ENCODE results near the gene PRR18. TPM values are rescaled to one million over a fixed set of nuclear protein-coding genes. Genes with fewer than 3 reads are reported as not detected.
A peak's percentile ranks its signal among the peaks of the same experiment; 100 is the strongest.

Gene PRR18
- total RNA-seq, 2 experiments from 2014 or later = not detected

DNA sequence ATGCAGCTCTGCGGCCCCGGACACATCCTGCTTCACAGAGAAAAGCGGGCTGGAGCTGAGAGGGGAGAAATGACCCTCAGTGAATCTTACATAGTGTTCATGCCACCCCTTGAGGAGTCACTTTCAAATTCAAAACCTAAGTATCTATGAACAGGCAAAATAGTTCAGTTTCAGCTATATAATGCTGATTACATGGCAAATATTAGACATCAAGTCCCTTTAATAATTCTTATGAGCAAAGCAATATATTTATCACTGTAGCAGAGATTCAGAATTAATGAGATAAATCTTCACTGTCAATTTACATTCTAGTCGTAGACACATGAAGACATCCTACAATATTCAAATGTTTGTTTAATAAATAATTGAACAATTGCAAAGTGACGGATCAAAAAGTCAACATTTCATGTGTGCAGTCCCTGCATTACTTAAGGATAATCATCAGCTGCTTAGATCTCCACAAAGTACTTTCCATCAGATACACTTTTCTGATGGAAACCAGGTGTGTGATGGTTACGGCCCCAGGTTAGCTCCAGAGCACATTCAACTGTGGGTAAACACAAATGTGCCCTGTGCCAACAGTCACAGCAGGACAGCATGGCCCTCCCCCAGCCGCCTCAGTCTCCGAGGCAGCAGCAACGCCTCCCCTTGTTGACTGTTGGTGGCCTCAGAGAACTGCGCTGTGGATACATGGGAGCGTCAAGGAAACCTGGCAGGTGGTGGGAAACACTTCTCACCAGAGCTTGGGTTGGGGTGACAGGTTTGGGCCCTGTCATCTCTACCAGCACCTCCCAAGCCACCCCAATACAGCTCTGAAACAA lies 787 bp upstream of the PRR18 start:
- H3K36me3 Mint-ChIP-seq = no peaks in the 10 kb centered on the region
- POLR2A ChIA-PET = interaction anchor here (1.6 to 1.8 kb wide), 2 partner anchors 12 to 72 kb away, joined by 3 to 7 read pairs; no protein-coding TSS in a partner anchor
- H3K27me3 Mint-ChIP-seq = peaks cover 51% of the 10 kb centered on the region
- H3K9me3 Mint-ChIP-seq = no peaks in the 10 kb centered on the region
- DNase-seq (no peak), ATAC-seq (ENCODE audit: low read depth) (no peak)
- H3K4me1 Mint-ChIP-seq = no peaks in the 10 kb centered on the region
- no peak overlapping the region for H3K4me3 Mint-ChIP-seq
- H3K27ac Mint-ChIP-seq = no peak overlapping the region

- no peak for DNase-seq
These were observed 835 bp downstream of the PRR18 start for GRCh38 chr6:166307082-166308032.

DNA sequence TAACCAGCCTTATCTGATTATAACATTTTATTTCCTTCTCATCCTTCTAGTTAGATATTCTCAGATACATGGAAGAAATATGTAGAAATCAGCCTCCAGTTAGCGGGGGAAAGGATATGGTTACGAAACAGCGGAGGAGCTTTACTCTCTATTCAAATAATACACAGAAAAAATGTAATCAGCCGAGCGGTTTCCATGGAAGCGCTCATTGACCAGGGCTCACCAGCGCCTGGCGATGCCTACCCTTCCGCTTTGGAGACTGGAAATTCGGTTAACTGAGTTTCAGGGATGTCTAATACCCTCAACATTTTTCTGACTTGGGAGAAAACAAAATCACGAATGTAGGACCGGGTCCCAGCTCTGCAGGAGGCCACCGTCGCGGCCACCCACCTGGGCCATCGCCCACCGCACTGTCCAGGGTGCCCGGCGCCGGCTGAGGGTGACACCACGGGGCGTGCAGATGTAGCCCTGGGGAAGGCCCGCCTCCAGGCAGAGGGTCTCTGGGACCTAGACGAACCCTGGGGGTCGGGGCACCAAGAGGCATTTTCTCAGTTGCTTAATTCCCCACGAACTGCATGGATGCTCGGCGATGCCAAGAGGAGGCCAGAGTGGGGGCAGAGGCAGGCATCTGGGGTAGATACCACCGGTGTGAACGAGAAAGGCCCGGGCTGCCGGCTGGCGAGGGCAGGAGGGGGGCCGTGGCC lies 1.7 kb downstream of the PRR18 start:
- no peak for ATAC-seq (ENCODE audit: low read depth)
- H3K27ac Mint-ChIP-seq = no peak overlapping the region
- no peaks in the 10 kb centered on the region for H3K36me3 Mint-ChIP-seq
- POLR2A ChIA-PET = no interaction called here
- H3K9me3 Mint-ChIP-seq = no peaks in the 10 kb centered on the region
- H3K27me3 Mint-ChIP-seq = peaks cover 63% of the 10 kb centered on the region
- H3K4me3 Mint-ChIP-seq = peak overlapping the region; percentile 28
- no peaks in the 10 kb centered on the region for H3K4me1 Mint-ChIP-seq
- no peak for DNase-seq

More at GRCh38 chr6:166307082-166308032, 835 bp downstream of the PRR18 start:
- no peak overlapping the region for H3K4me3 Mint-ChIP-seq
- H3K9me3 Mint-ChIP-seq = no peaks in the 10 kb centered on the region
- POLR2A ChIA-PET = interaction anchor here (1.8 kb wide), 1 partner anchor 74 kb away, joined by 7 read pairs; no protein-coding TSS in a partner anchor
- ATAC-seq (ENCODE audit: low read depth) = peak; percentile 45
- H3K27ac Mint-ChIP-seq = no peak overlapping the region
- peaks cover 60% of the 10 kb centered on the region for H3K27me3 Mint-ChIP-seq
- no peaks in the 10 kb centered on the region for H3K36me3 Mint-ChIP-seq
- no peaks in the 10 kb centered on the region for H3K4me1 Mint-ChIP-seq

DNA sequence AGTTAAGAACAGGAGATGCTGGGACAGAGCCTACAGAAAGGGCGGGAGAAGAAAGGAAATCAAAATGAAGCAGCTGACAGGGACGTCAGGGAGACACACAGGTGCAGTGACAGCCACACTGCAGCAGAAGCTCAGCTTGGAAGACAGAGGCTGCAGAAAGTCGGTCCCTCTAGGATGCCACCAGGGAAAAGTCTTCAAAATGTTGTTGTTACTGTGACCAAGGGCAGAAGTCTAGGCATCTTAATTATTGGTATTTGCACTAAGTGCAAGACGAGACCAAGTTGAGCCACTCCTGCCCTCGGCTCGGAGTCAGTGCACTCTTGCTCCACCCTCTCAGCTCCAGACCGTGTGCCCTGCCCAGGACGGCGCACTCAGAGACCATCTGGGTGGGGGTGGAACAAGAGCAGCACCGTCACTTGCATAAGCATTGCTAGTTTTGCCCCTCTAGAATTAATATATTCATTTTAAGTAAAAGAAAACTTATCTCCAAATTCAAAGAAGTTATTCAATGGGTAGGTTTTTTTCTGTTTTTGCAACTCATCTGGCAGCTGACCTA lies 2.6 kb downstream of the PRR18 start:
- ATAC-seq (ENCODE audit: low read depth) = no peak
- Mint-ChIP-seq H3K4me3 (no peak overlapping the region), H3K36me3 (no peaks in the 10 kb centered on the region), H3K27me3 (peaks cover 63% of the 10 kb centered on the region), H3K27ac (no peak overlapping the region), H3K4me1 (no peaks in the 10 kb centered on the region), H3K9me3 (no peaks in the 10 kb centered on the region)
- no peak for DNase-seq
- POLR2A ChIA-PET = no interaction called here

DNA sequence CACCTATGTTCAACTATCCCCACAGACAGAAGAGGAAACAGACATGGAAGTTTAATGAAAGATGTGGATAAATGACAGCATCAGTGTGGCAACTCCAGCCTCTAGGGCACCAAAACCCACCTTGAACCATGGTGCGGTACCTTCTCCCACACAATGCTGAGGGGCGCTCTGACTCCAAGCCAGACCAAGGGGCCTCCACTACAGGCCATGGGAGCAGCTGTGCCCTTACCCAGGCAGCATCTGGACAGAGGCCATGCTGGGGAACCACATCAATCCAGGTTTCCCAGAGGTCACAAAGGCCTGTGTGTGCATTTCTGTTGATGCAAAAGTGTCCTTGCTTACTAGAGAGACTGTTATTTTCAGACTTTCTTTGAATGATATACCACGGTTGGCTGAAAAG lies 4.1 kb downstream of the PRR18 start:
- Mint-ChIP-seq H3K27ac (no peak overlapping the region), H3K36me3 (no peaks in the 10 kb centered on the region), H3K27me3 (peaks cover 51% of the 10 kb centered on the region), H3K9me3 (no peaks in the 10 kb centered on the region), H3K4me3 (no peak overlapping the region), H3K4me1 (no peaks in the 10 kb centered on the region)
- POLR2A ChIA-PET = no interaction called here
- ATAC-seq (ENCODE audit: low read depth) (no peak), DNase-seq (no peak)

- Mint-ChIP-seq H3K4me3 (no peak overlapping the region), H3K27me3 (peaks cover 46% of the 10 kb centered on the region), H3K4me1 (no peaks in the 10 kb centered on the region), H3K36me3 (no peaks in the 10 kb centered on the region), H3K27ac (no peak overlapping the region), H3K9me3 (no peaks in the 10 kb centered on the region)
- ATAC-seq (ENCODE audit: low read depth) = no peak
- no peak for DNase-seq
- POLR2A ChIA-PET = no interaction called here
These were observed 6.3 kb downstream of the PRR18 start for GRCh38 chr6:166301611-166302529.

DNA sequence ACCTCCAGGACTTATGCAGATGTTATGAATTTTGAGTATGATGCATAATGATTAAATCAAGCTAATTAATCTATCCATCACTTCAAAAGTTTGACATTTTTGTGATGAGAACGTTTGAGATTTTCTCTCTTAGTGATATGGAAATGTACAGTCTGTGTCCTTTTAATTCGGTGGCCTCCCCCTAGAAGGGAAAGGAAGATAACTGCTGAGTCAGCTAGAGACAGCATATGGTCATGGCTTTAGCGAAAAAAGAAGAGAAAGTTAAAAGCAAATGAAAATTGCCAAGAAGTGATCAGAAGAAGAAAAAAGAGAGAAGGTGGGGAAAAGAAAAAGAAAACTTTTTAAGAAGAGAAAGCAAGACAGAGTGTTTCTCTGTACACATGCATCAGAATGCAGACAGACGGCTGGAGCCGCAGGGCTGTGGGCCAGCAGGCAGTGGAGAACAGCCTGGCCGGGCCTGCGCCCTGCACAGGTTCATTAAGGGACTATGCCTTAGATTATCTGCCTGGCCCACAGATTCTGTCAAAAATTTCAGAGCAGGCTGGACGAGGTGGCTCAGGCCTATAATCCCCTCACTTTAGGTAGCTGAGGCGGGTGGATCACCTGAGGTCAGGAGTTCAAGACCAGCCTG lies 7.7 kb downstream of the PRR18 start:
- Mint-ChIP-seq H3K27ac (no peak overlapping the region), H3K4me3 (no peak overlapping the region), H3K9me3 (no peaks in the 10 kb centered on the region), H3K27me3 (peaks cover 38% of the 10 kb centered on the region), H3K36me3 (no peaks in the 10 kb centered on the region), H3K4me1 (no peaks in the 10 kb centered on the region)
- DNase-seq = no peak
- ATAC-seq (ENCODE audit: low read depth) = no peak
- POLR2A ChIA-PET = interaction anchor here (0.7 kb wide), 1 partner anchor 10 kb away, joined by 6 read pairs; no protein-coding TSS in a partner anchor

DNA sequence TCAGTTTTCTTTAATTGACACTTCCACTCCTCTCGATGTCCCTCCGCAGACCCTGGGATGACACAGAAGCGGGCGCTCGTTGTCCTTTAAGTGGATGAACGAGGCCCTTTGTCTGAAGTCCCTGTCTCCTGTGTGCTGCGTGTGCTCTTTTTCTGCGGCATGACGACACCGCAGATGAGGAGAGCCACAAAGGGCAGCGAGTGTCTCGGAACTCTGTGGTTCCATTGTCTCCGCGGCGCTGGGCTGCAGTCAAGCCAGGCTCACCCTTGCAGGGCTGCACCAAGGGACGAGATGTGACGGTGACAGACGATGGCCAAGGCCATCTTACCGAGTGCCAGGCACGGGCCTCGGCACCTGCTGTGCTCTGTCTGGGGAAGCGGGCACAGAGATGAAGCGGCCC lies 10.6 kb downstream of the PRR18 start:
- DNase-seq = no peak
- Mint-ChIP-seq H3K9me3 (no peaks in the 10 kb centered on the region), H3K27me3 (peaks cover 32% of the 10 kb centered on the region), H3K27ac (no peak overlapping the region), H3K4me3 (no peak overlapping the region), H3K36me3 (no peaks in the 10 kb centered on the region), H3K4me1 (no peaks in the 10 kb centered on the region)
- ATAC-seq (ENCODE audit: low read depth) = no peak
- POLR2A ChIA-PET = no interaction called here

DNA sequence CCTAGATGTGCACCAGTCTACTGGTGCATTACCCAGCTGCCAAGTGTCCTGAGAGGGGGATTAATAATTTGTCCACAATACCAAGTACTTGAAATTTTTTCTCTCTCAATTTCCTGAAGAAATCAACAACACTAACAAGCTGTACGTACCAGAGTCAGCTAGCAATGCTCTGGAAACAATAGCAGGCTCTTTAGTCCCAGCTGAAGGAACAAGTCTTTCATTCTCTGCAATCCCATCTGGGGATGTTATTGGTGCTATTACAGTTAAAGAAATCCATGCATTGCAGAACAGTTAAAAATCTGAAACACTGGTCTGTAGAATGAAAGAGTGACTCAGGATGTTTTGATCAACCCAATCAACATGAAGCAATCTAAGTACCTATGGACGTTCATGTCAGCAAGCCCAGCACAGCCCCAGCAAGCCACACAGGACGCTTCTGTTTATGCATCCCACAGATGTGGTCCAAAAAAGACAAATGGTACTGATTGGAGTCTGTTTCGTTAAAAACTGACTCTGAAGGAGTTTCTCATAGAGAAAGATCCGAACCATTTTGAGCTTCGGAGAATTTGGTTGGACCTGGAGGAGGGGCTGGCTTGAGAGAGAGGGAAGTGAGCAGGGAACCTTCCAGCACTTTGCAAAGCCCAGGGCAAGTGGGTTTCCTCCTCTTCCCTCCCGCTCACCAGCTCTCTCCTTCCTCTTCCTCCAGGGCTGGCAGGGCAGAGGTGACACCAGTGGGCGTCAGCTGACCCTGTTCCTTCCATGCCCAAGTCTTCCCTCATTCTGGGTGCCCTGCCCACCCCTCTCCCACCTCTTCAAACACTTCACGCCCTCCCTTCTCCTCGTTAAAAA lies 11.9 kb downstream of the PRR18 start:
- no peak for ATAC-seq (ENCODE audit: low read depth)
- POLR2A ChIA-PET = interaction anchor here (1.2 kb wide), 1 partner anchor 47 kb away, joined by 3 read pairs; the partner anchor contains the start of gene SFT2D1

DNA sequence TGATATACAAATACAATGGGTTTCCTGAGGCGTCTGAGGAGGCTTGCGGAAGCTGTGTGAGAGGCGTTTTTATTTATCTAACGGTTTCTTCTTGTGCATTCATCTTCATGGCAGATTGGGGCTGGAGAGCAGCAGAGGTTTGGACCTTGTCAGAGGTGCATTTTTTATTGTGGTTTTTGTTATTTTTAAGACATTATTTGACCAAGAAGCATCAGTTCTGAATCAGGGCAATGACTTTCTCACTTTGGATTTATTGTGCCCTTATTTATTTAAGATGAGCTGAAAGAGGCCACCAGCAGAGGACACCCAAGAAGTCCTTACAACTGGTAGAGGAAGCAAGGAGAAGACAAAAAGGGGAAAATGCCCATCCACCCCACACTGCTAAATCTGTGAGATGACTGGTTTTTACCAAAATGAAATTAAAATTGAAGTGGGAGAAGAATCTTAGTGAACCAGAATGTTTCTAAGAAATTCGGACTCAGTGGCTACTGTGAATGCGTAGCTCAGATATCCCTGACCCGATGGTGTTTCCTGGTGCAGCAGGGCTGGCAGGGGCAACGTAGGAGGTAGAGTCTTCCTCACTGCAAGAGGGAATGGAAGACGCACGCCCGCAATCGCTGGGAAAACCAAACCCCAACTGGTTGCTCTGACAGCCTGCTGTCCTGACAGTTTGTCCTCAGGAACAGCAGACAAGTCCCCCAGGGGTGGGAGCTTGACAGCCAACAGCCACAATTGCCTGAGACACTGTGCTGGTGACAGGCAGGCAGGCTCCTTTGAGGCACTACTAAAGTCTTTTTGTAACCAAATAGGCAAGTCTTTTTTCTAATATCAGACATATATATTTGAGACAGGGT lies 14.2 kb downstream of the PRR18 start:
- Mint-ChIP-seq H3K36me3 (no peaks in the 10 kb centered on the region), H3K27ac (no peak overlapping the region), H3K9me3 (no peaks in the 10 kb centered on the region)

More for the DNA sequence above, 11.9 kb downstream of the PRR18 start:
- Mint-ChIP-seq H3K4me1 (no peaks in the 10 kb centered on the region), H3K9me3 (no peaks in the 10 kb centered on the region), H3K27me3 (peaks cover 30% of the 10 kb centered on the region), H3K36me3 (no peaks in the 10 kb centered on the region), H3K4me3 (no peak overlapping the region), H3K27ac (no peak overlapping the region)
- DNase-seq = no peak

More for the DNA sequence above, 14.2 kb downstream of the PRR18 start:
- no peak for ATAC-seq (ENCODE audit: low read depth)
- Mint-ChIP-seq H3K4me3 (no peak overlapping the region), H3K27me3 (peaks cover 35% of the 10 kb centered on the region), H3K4me1 (no peaks in the 10 kb centered on the region)
- DNase-seq = no peak
- POLR2A ChIA-PET = no interaction called here

Measured in activated naive CD8-positive, alpha-beta T cell treated with anti-CD3 and anti-CD28 coated beads, Interleukin-2, amount 10 ng/mL, durations not matched to agents 7 days and 5 days (primary cell).